H1 (cell line): ENCODE results near the gene NRIP2. TPM values are rescaled to one million over a fixed set of nuclear protein-coding genes. Genes with fewer than 3 reads are reported as not detected.

Experiments
- CTCF ChIA-PET: fragments of 300-600 bp; sonication (Branson Sonifier 250); formaldehyde crosslinking; loops from one replicate; lab custom pipeline; 2021; ENCODE audit not compliant: partially characterized antibody; lab: Charles Lee
- POLR2A ChIA-PET: fragments of 300-600 bp; sonication (Branson Sonifier 250); formaldehyde crosslinking; loops from one replicate; lab custom pipeline; 2021; ENCODE audit warnings: inconsistent platforms; ENCODE audit not compliant: partially characterized antibody; lab: Charles Lee
- DNase-seq, 2 experiments: peaks; one replicate each; pipeline versions ENCODE4 v3.0.0 to v3.0.0-alpha.2; 2010 to 2022; ENCODE audit warnings: low spot score in 2 of 2, low read depth in 1 of 2, mixed read lengths in 1 of 2
- FAIRE-seq: peaks from 2 replicates; lab custom pipeline; 2011; peaks lifted over from hg19 to GRCh38; lab: Jason Lieb, UNC
- H2AFZ ChIP-seq: 2 replicates; pipeline ENCODE4 v1.8.1; 2012; ENCODE audit warnings: low read length, inconsistent platforms
- H2AK5ac ChIP-seq: 2 replicates; pipeline ENCODE4 v1.6.1; 2013; ENCODE audit warnings: low read depth, low read length
- H2BK120ac ChIP-seq: replicated peaks from 2 replicates; pipeline ENCODE3; 2013; ENCODE audit warnings: low read depth, low read length, inconsistent platforms
- H2BK12ac ChIP-seq: 2 replicates; pipeline ENCODE4 v1.6.1; 2013; ENCODE audit warnings: low read depth, low read length
- H2BK15ac ChIP-seq: 2 replicates; pipeline ENCODE4 v1.6.1; 2013; ENCODE audit warnings: low read length
- H2BK20ac ChIP-seq: 2 replicates; pipeline ENCODE4 v1.6.1; 2013; ENCODE audit warnings: low read length
- H2BK5ac ChIP-seq: 2 replicates; pipeline ENCODE4 v1.6.1; 2013; ENCODE audit warnings: low read depth, low read length
- H3K14ac ChIP-seq: 2 replicates; pipeline ENCODE4 v1.6.1; 2013; ENCODE audit warnings: inconsistent platforms; ENCODE audit not compliant: insufficient read length
- H3K18ac ChIP-seq: 2 replicates; pipeline ENCODE4 v1.6.1; 2013; ENCODE audit warnings: low read length; ENCODE audit errors: extremely low read depth
- H3K23ac ChIP-seq: 2 replicates; pipeline ENCODE4 v1.6.1; 2013; ENCODE audit warnings: inconsistent platforms; ENCODE audit not compliant: insufficient read length
- H3K23me2 ChIP-seq: 2 replicates; pipeline ENCODE4 v1.6.1; 2013; ENCODE audit warnings: low read depth, low read length
- H3K27ac ChIP-seq: 2 replicates; pipeline ENCODE4 v1.6.1; 2011; ENCODE audit warnings: low read depth, low read length, inconsistent platforms
- H3K27me3 ChIP-seq, 4 experiments: replicated peaks in 1 of 4; 1 replicate in 1 of 4; 2 replicates in 3 of 4; pipeline versions ENCODE4 v1.6.1 to v1.8.1; 2011 to 2013; ENCODE audit warnings: low read length in 3 of 4, mild to moderate bottlenecking in 3 of 4, inconsistent platforms in 2 of 4, mixed read lengths in 2 of 4, moderate library complexity in 1 of 4; ENCODE audit not compliant: control insufficient read depth in 3 of 4, insufficient read depth in 3 of 4; ENCODE audit errors: extremely low read depth in 1 of 4
- H3K36me3 ChIP-seq, 4 experiments: 2 replicates each; pipeline versions ENCODE4 v1.6.1 to v1.8.1; 2011 to 2013; ENCODE audit warnings: mild to moderate bottlenecking in 4 of 4, low read length in 3 of 4, moderate library complexity in 2 of 4, control low read depth in 1 of 4, inconsistent platforms in 1 of 4; ENCODE audit not compliant: insufficient read depth in 4 of 4, control insufficient read depth in 2 of 4
- H3K4ac ChIP-seq: replicated peaks from 2 replicates; pipeline ENCODE3; 2013; ENCODE audit warnings: low read length, low read depth, mixed read lengths, inconsistent platforms; ENCODE audit not compliant: insufficient read length
- H3K4me1 ChIP-seq, 4 experiments: replicated peaks in 1 of 4; 1 replicate in 1 of 4; 2 replicates in 3 of 4; pipeline versions ENCODE4 v1.6.1 to v1.8.1; 2011 to 2013; ENCODE audit warnings: low read length in 3 of 4, inconsistent platforms in 2 of 4, mixed read lengths in 1 of 4; ENCODE audit not compliant: insufficient read depth in 4 of 4, control insufficient read depth in 3 of 4
- H3K4me2 ChIP-seq, 2 experiments: 2 replicates each; pipeline versions ENCODE4 v1.6.1 to v1.8.1; 2011 to 2013; ENCODE audit warnings: low read depth in 2 of 2, low read length in 2 of 2, control low read depth in 1 of 2, inconsistent platforms in 1 of 2, mild to moderate bottlenecking in 1 of 2; ENCODE audit not compliant: insufficient read depth in 1 of 2
- H3K4me3 ChIP-seq, 4 experiments: fragments of 200-600, 300-600 bp in 1 of 4; sonication (generic), shearing (Covaris generic), sonication (Bioruptor Twin) in 1 of 4; 2 replicates each; pipeline versions ENCODE4 v1.5.1 to v1.8.1; 2011 to 2016; ENCODE audit warnings: low read length in 4 of 4, low read depth in 3 of 4, control low read depth in 2 of 4, inconsistent platforms in 2 of 4, mild to moderate bottlenecking in 2 of 4, mixed read lengths in 1 of 4, moderate library complexity in 1 of 4; ENCODE audit not compliant: insufficient read depth in 2 of 4; ENCODE audit errors: extremely low read depth in 1 of 4
- H3K56ac ChIP-seq: replicated peaks from 2 replicates; pipeline ENCODE3; 2013; ENCODE audit warnings: low read depth, mild to moderate bottlenecking, mixed read lengths, low read length, inconsistent platforms; ENCODE audit not compliant: insufficient read length
- H3K79me1 ChIP-seq: 2 replicates; pipeline ENCODE4 v1.6.1; 2013; ENCODE audit warnings: low read depth, low read length, control low read depth
- H3K79me2 ChIP-seq, 2 experiments: 2 replicates each; pipeline versions ENCODE4 v1.6.1 to v1.8.1; 2012 to 2013; ENCODE audit warnings: low read length in 2 of 2, mild to moderate bottlenecking in 2 of 2, inconsistent platforms in 1 of 2; ENCODE audit not compliant: insufficient read depth in 2 of 2, control insufficient read depth in 1 of 2
- H3K9ac ChIP-seq, 4 experiments: replicated peaks in 1 of 4; 1 replicate in 1 of 4; 2 replicates in 3 of 4; pipeline versions ENCODE4 v1.6.1 to v1.8.1; 2011 to 2013; ENCODE audit warnings: low read depth in 3 of 4, low read length in 3 of 4, control low read depth in 2 of 4, mild to moderate bottlenecking in 2 of 4, moderate library complexity in 2 of 4, inconsistent platforms in 1 of 4; ENCODE audit errors: extremely low read depth in 1 of 4
- H3K9me3 ChIP-seq, 2 experiments: 2 replicates each; pipeline versions ENCODE4 v1.6.1 to v1.8.1; 2012 to 2013; ENCODE audit warnings: mild to moderate bottlenecking in 2 of 2, moderate library complexity in 2 of 2, control low read depth in 1 of 2, inconsistent platforms in 1 of 2, low read depth in 1 of 2, low read length in 1 of 2, mixed read lengths in 1 of 2; ENCODE audit not compliant: insufficient read depth in 2 of 2
- H4K20me1 ChIP-seq, 2 experiments: replicated peaks in 1 of 2; 2 replicates each; pipeline versions ENCODE3 to v1.8.1; 2011 to 2013; ENCODE audit warnings: inconsistent platforms in 2 of 2, low read length in 2 of 2, mild to moderate bottlenecking in 1 of 2; ENCODE audit not compliant: insufficient read depth in 2 of 2, control insufficient read depth in 1 of 2
- H4K5ac ChIP-seq: 2 replicates; pipeline ENCODE4 v1.6.1; 2013; ENCODE audit warnings: low read length, low read depth, mixed read lengths, inconsistent platforms; ENCODE audit not compliant: insufficient read length
- H4K8ac ChIP-seq: 2 replicates; pipeline ENCODE4 v1.8.0; 2013; ENCODE audit warnings: mild to moderate bottlenecking, moderate library complexity, low read length, inconsistent platforms; ENCODE audit not compliant: insufficient read depth; ENCODE audit errors: extremely low read depth
- H4K91ac ChIP-seq: replicated peaks from 2 replicates; pipeline ENCODE3; 2013; ENCODE audit warnings: low read length, mixed read lengths, inconsistent platforms; ENCODE audit not compliant: insufficient read length
- ATF3 ChIP-seq: IDR thresholded peaks from 2 replicates; pipeline ENCODE4 v1.6.1; 2011; ENCODE audit warnings: low read depth, mild to moderate bottlenecking, low read length; ENCODE audit not compliant: insufficient read depth
- GTF2F1 ChIP-seq: IDR thresholded peaks from 2 replicates; pipeline ENCODE4 v1.6.1; 2012; ENCODE audit warnings: low read depth, low read length, improper control_type of control experiment, borderline replicate concordance
- RFX5 ChIP-seq: IDR thresholded peaks from 2 replicates; pipeline ENCODE4 v1.6.1; 2011; ENCODE audit warnings: low read depth, low read length, improper control_type of control experiment, borderline replicate concordance
- RXRA ChIP-seq: IDR thresholded peaks from 2 replicates; pipeline ENCODE4 v1.6.1; 2011; ENCODE audit warnings: low read depth, mild to moderate bottlenecking, low read length, moderate library complexity; ENCODE audit not compliant: insufficient read depth
- YY1 ChIP-seq: IDR thresholded peaks from 2 replicates; pipeline ENCODE4 v1.6.1; 2011; ENCODE audit warnings: low read depth, mild to moderate bottlenecking, low read length
- WGBS, 2 experiments: shearing (Covaris generic) in 1 of 2; methylation state at CpG; one replicate each; pipeline versions ENCODE4 v1.1.6 to v1.1.7; 2013 to 2015; ENCODE audit warnings: low lambda C conversion rate in 2 of 2, mixed read lengths in 2 of 2, inconsistent platforms in 1 of 2, low coverage in 1 of 2, missing lambda C conversion rate in 1 of 2; ENCODE audit not compliant: insufficient replicate concordance in 2 of 2, insufficient coverage in 1 of 2, insufficient read length in 1 of 2; ENCODE audit errors: extremely low coverage in 1 of 2, missing lambda C conversion rate in 1 of 2; 5-methylcytosine and 5-hydroxymethylcytosine counted together
- polyA plus RNA-seq, 7 experiments: library from polyadenylated mRNA; depleted of rRNA in 3 of 7; stranded (reverse) in 5 of 7; unstranded in 2 of 7; fragments of >200 nt in 5 of 7; fragments of 200-250 nt in 2 of 7; gene quantifications; 1 replicate in 5 of 7; 2 replicates in 1 of 7; 4 replicates in 1 of 7; pipeline versions ENCODE4 v1.2.1 to v1.2.3, GENCODE V29; 2011 to 2013; ENCODE audit warnings: missing spikeins in 2 of 7, mixed read lengths in 2 of 7
- total RNA-seq: library from RNA; stranded (reverse); fragmentation: NEBNext Ultra II Directional; extraction: Animal tissue kit (Norgen Biotek cat#: 25700); gene quantifications from 2 replicates; pipeline ENCODE4 v1.2.1, GENCODE V29; 2021

NRIP2 gene
- total and polyA plus RNA-seq, 2 of the 8 experiments (the other 6 are each of a cell fraction or from before 2014, with no cell fraction given), result 0.06 TPM; not detected in 1

- no peaks in the 10 kb centered on the region for H3K36me3 ChIP-seq
- H3K23me2 ChIP-seq, result no peaks in the 10 kb centered on the region
- no peak overlapping the region; the same call in 1 of the 2 replicates for H2BK15ac ChIP-seq
- peaks cover 0 to 3% of the 10 kb centered on the region in 2 experiments for H4K20me1 ChIP-seq
- H4K8ac ChIP-seq, result no peak overlapping the region
- no peak overlapping the region for H2BK120ac ChIP-seq
- no peak overlapping the region for H2BK20ac ChIP-seq
- no peak overlapping the region for H2AFZ ChIP-seq
- ChIA-PET CTCF (interaction anchor here (0.5 to 7.4 kb wide), 35 partner anchors 11 to 1261 kb away, joined by 3 to 84 read pairs (median 5); partner anchors contain the start of genes FOXM1, NRIP2, RHNO1 and TEX52), POLR2A (interaction anchor here (0.6 to 3.5 kb wide), 11 partner anchors 10 to 1124 kb away, joined by 3 to 31 read pairs (median 3); partner anchors contain the start of genes FOXM1, ITFG2, NRIP2 and RHNO1)
- no peak overlapping the region for H3K56ac ChIP-seq
- no peaks in the 10 kb centered on the region for H3K9me3 ChIP-seq
- no peak overlapping the region for H3K4ac ChIP-seq
- H3K4me2 ChIP-seq, result no peak overlapping the region
- no peak overlapping the region for H3K23ac ChIP-seq
- WGBS, 2 experiments, result 66% methylated on average over 6 of the region's 6 CpGs; no CpG with 5 or more reads in 1 of the 2 experiments
- no peak overlapping the region for H2BK5ac ChIP-seq
- TF ChIP-seq GTF2F1 (no peak), RFX5 (no peak), ATF3 (no peak), RXRA (no peak), YY1 (no peak)
- no peak for FAIRE-seq
- no peaks in the 10 kb centered on the region for H3K79me1 ChIP-seq
- H3K18ac ChIP-seq, result no peak overlapping the region
- H3K79me2 ChIP-seq, result no peaks in the 10 kb centered on the region
- H3K4me3 ChIP-seq, result no peak overlapping the region
- H3K4me1 ChIP-seq, result peaks cover 0 to 4% (median 3%) of the 10 kb centered on the region in 4 experiments; a peak in 6 of 7 replicates
- H4K5ac ChIP-seq, result no peak overlapping the region
- DNase-seq, result no peak
- H2BK12ac ChIP-seq, result no peak overlapping the region
- H2AK5ac ChIP-seq, result no peak overlapping the region
- no peak overlapping the region for H3K14ac ChIP-seq
- H3K27me3 ChIP-seq, result no peaks in the 10 kb centered on the region
- H4K91ac ChIP-seq, result peak overlapping the region; percentile 56
- no peak overlapping the region for H3K9ac ChIP-seq
- H3K27ac ChIP-seq, result no peak overlapping the region
Measured at GRCh38 chr12:2845280-2845679, 10.4 kb upstream of the NRIP2 start.
